K562 (cell line): ENCODE data around the gene AGK. TPM values are rescaled to one million over a fixed set of nuclear protein-coding genes. Genes with fewer than 3 reads are reported as not detected.
A peak's percentile ranks its signal among the peaks of the same experiment; 100 is the strongest.

Experiments
- ARNT ChIP-seq, 2 experiments: fragments of 450-650 bp; IDR thresholded peaks; 2 replicates each; pipeline ENCODE4 v1.6.1; 2016; ENCODE audit warnings: mild to moderate bottlenecking in 1 of 2
- BRCA1 ChIP-seq, 2 experiments: fragments of 450-650 bp in 1 of 2; sonication (generic) in 1 of 2; formaldehyde crosslinking in 1 of 2; IDR thresholded peaks; 2 replicates each; pipeline versions ENCODE4 v1.5.0 to v1.6.1; 2017 to 2020; ENCODE audit warnings: mild to moderate bottlenecking in 1 of 2, missing genetic modification reagents in 1 of 2
- FOXK2 ChIP-seq, 2 experiments: fragments of 450-650 bp; IDR thresholded peaks in 1 of 2; conservative IDR thresholded peaks in 1 of 2; 2 replicates each; pipeline ENCODE4 v1.6.1; 2016; ENCODE audit warnings: low read depth in 2 of 2, mild to moderate bottlenecking in 1 of 2
- IFI16 ChIP-seq: fragments of 250-450 bp; sonication (Bioruptor Pico); IDR thresholded peaks from 2 replicates; pipeline ENCODE4 v2.1.2; 2022; ENCODE audit warnings: mild to moderate bottlenecking, inconsistent platforms
- L3MBTL2 ChIP-seq: fragments of 450-650 bp; IDR thresholded peaks from 2 replicates; pipeline ENCODE4 v1.6.1; 2016; ENCODE audit warnings: mild to moderate bottlenecking, moderate library complexity
- MAFG ChIP-seq: fragments of 450-650 bp; conservative IDR thresholded peaks from 2 replicates; pipeline ENCODE4 v1.6.1; 2016; ENCODE audit warnings: missing genetic modification characterization, missing compliant biosample characterization
- SPI1 ChIP-seq: IDR thresholded peaks from 2 replicates; pipeline ENCODE4 v1.6.1; 2011; ENCODE audit warnings: low read depth, low read length, control low read depth, borderline replicate concordance
- ZNF316 ChIP-seq: fragments of 450-650 bp; IDR thresholded peaks from 2 replicates; pipeline ENCODE4 v1.6.1; 2016
- ZNF584 ChIP-seq: fragments of 200-800 bp; sonication (Bioruptor generic); IDR thresholded peaks from 2 replicates; pipeline ENCODE4 v1.6.1; 2016; ENCODE audit warnings: low read depth, mild to moderate bottlenecking, missing genetic modification characterization, missing compliant biosample characterization
- polyA plus RNA-seq, 8 experiments: library from polyadenylated mRNA; depleted of rRNA in 4 of 8; stranded (reverse) in 5 of 8; unstranded in 3 of 8; fragments of >200 nt; fragmentation: Nextera tagmentation in 2 of 8; fragmentation: Illumina TruSeq in 1 of 8; extraction: Ambion mirVana in 2 of 8; extraction: Trizol in 1 of 8; gene quantifications; 2 replicates each; pipeline versions ENCODE4 v1.2.1 to v1.2.3, GENCODE V29; 2011 to 2014; ENCODE audit warnings: inconsistent platforms in 1 of 8, missing spikeins in 1 of 8
- total RNA-seq, 7 experiments: library from RNA; depleted of rRNA in 6 of 7; stranded (reverse); fragments of >200 nt in 6 of 7; fragmentation: Illumina TruSeq in 2 of 7; extraction: Trizol in 2 of 7; gene quantifications; 2 replicates each; pipeline versions ENCODE4 v1.2.1 to v1.2.3, GENCODE V29; 2011 to 2021; ENCODE audit warnings: low replicate concordance in 1 of 7
- TF ChIP-seq, protein P1 (sequence below): fragments of 450-650 bp; IDR thresholded peaks from 2 replicates; pipeline ENCODE4 v1.6.1; 2016; ENCODE audit warnings: mild to moderate bottlenecking, moderate library complexity
- TF ChIP-seq, protein P2 (sequence below): sonication (generic); formaldehyde crosslinking; IDR thresholded peaks from 2 replicates; pipeline ENCODE4 v1.9.0; 2022; ENCODE audit warnings: mild to moderate bottlenecking, missing genetic modification reagents
- TF ChIP-seq, protein P3 (sequence below), 2 experiments: IDR thresholded peaks; 2 replicates each; pipeline ENCODE4 v1.6.1; 2011; ENCODE audit warnings: borderline replicate concordance in 1 of 2, control low read depth in 1 of 2, low read depth in 1 of 2, low read length in 1 of 2, mild to moderate bottlenecking in 1 of 2, mixed read lengths in 1 of 2, moderate library complexity in 1 of 2; ENCODE audit not compliant: insufficient read depth in 1 of 2, insufficient read length in 1 of 2, poor library complexity in 1 of 2, severe bottlenecking in 1 of 2; ENCODE audit errors: extremely low read depth in 1 of 2

Gene AGK
- total and polyA plus RNA-seq, 9 of the 15 experiments (the other 6 are each of a cell fraction or from before 2014, with no cell fraction given) = 50.7 to 128 (median 71.8) TPM

- TF ChIP-seq, protein P1, sequence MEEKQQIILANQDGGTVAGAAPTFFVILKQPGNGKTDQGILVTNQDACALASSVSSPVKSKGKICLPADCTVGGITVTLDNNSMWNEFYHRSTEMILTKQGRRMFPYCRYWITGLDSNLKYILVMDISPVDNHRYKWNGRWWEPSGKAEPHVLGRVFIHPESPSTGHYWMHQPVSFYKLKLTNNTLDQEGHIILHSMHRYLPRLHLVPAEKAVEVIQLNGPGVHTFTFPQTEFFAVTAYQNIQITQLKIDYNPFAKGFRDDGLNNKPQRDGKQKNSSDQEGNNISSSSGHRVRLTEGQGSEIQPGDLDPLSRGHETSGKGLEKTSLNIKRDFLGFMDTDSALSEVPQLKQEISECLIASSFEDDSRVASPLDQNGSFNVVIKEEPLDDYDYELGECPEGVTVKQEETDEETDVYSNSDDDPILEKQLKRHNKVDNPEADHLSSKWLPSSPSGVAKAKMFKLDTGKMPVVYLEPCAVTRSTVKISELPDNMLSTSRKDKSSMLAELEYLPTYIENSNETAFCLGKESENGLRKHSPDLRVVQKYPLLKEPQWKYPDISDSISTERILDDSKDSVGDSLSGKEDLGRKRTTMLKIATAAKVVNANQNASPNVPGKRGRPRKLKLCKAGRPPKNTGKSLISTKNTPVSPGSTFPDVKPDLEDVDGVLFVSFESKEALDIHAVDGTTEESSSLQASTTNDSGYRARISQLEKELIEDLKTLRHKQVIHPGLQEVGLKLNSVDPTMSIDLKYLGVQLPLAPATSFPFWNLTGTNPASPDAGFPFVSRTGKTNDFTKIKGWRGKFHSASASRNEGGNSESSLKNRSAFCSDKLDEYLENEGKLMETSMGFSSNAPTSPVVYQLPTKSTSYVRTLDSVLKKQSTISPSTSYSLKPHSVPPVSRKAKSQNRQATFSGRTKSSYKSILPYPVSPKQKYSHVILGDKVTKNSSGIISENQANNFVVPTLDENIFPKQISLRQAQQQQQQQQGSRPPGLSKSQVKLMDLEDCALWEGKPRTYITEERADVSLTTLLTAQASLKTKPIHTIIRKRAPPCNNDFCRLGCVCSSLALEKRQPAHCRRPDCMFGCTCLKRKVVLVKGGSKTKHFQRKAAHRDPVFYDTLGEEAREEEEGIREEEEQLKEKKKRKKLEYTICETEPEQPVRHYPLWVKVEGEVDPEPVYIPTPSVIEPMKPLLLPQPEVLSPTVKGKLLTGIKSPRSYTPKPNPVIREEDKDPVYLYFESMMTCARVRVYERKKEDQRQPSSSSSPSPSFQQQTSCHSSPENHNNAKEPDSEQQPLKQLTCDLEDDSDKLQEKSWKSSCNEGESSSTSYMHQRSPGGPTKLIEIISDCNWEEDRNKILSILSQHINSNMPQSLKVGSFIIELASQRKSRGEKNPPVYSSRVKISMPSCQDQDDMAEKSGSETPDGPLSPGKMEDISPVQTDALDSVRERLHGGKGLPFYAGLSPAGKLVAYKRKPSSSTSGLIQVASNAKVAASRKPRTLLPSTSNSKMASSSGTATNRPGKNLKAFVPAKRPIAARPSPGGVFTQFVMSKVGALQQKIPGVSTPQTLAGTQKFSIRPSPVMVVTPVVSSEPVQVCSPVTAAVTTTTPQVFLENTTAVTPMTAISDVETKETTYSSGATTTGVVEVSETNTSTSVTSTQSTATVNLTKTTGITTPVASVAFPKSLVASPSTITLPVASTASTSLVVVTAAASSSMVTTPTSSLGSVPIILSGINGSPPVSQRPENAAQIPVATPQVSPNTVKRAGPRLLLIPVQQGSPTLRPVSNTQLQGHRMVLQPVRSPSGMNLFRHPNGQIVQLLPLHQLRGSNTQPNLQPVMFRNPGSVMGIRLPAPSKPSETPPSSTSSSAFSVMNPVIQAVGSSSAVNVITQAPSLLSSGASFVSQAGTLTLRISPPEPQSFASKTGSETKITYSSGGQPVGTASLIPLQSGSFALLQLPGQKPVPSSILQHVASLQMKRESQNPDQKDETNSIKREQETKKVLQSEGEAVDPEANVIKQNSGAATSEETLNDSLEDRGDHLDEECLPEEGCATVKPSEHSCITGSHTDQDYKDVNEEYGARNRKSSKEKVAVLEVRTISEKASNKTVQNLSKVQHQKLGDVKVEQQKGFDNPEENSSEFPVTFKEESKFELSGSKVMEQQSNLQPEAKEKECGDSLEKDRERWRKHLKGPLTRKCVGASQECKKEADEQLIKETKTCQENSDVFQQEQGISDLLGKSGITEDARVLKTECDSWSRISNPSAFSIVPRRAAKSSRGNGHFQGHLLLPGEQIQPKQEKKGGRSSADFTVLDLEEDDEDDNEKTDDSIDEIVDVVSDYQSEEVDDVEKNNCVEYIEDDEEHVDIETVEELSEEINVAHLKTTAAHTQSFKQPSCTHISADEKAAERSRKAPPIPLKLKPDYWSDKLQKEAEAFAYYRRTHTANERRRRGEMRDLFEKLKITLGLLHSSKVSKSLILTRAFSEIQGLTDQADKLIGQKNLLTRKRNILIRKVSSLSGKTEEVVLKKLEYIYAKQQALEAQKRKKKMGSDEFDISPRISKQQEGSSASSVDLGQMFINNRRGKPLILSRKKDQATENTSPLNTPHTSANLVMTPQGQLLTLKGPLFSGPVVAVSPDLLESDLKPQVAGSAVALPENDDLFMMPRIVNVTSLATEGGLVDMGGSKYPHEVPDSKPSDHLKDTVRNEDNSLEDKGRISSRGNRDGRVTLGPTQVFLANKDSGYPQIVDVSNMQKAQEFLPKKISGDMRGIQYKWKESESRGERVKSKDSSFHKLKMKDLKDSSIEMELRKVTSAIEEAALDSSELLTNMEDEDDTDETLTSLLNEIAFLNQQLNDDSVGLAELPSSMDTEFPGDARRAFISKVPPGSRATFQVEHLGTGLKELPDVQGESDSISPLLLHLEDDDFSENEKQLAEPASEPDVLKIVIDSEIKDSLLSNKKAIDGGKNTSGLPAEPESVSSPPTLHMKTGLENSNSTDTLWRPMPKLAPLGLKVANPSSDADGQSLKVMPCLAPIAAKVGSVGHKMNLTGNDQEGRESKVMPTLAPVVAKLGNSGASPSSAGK = peak; percentile 16; the same call in 1 of the 2 replicates
- no peak for TF ChIP-seq ZNF584 (CRISPR knock-in tag)
- TF ChIP-seq SPI1 = peak; percentile 61; the same call in 1 of the 2 replicates
- no peak for TF ChIP-seq ARNT (IDR thresholded peaks at IDR 0.05)
- peak; percentile 56 for TF ChIP-seq ZNF316
- 0 out of 4 replicates have a peak, but pooled peaks have one; percentile 26 to 35 for TF ChIP-seq FOXK2 (conservative IDR thresholded peaks at IDR 0.05 in 1 of 2, IDR thresholded peaks at IDR 0.05 in 1 of 2; ENCODE audit: low read depth in 2 of 2)
- peak; percentile 65 for TF ChIP-seq L3MBTL2
- TF ChIP-seq, protein P2, sequence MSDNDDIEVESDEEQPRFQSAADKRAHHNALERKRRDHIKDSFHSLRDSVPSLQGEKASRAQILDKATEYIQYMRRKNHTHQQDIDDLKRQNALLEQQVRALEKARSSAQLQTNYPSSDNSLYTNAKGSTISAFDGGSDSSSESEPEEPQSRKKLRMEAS (CRISPR knock-in tag) = peak; percentile 23; the same call in 1 of the 2 replicates
- no peak for TF ChIP-seq BRCA1 (IDR thresholded peaks at IDR 0.05)
- TF ChIP-seq BRCA1 (CRISPR knock-in tag; IDR thresholded peaks at IDR 0.05) = 0 out of 2 replicates have a peak, but pooled peaks have one; percentile 22
- no peak for TF ChIP-seq IFI16
- TF ChIP-seq MAFG (tag) = peak; percentile 42
- TF ChIP-seq, protein P3, sequence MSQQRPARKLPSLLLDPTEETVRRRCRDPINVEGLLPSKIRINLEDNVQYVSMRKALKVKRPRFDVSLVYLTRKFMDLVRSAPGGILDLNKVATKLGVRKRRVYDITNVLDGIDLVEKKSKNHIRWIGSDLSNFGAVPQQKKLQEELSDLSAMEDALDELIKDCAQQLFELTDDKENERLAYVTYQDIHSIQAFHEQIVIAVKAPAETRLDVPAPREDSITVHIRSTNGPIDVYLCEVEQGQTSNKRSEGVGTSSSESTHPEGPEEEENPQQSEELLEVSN (IDR thresholded peaks at IDR 0.05; ENCODE audit: borderline replicate concordance in 1 of 2, extremely low read depth in 1 of 2, insufficient read depth in 1 of 2, insufficient read length in 1 of 2, low read depth in 1 of 2, low read length in 1 of 2, poor library complexity in 1 of 2, severe bottlenecking in 1 of 2) = peak in 1 of 2 experiments; percentile 11
Observed at GRCh38 chr7:141660259-141660658, 109.0 kb downstream of the AGK start (continued).
